Ascending aorta (tissue), 2 donors: ENCODE data around the gene CASS4. TPM values are rescaled to one million over a fixed set of nuclear protein-coding genes. Genes with fewer than 3 reads are reported as not detected.

ENCODE experiments used
- DNase-seq, 2 donors: peaks; one replicate each; pipeline ENCODE4 v3.0.0-alpha.2; 2019; ENCODE audit warnings: low spot score in 2 of 2
- H3K27ac ChIP-seq, 2 donors: fragments of 200-600 bp; sonication (generic); one replicate each; pipeline ENCODE4 v1.5.1; 2016 to 2017; ENCODE audit warnings: mild to moderate bottlenecking in 1 of 2
- H3K27me3 ChIP-seq: fragments of 200-600 bp; sonication (generic); one replicate; pipeline ENCODE4 v1.5.1; 2017
- H3K36me3 ChIP-seq, 2 donors: fragments of 200-600 bp; sonication (generic); one replicate each; pipeline ENCODE4 v1.5.1; 2016
- H3K4me1 ChIP-seq, 2 donors: fragments of 200-600 bp; sonication (generic); one replicate each; pipeline ENCODE4 v1.5.1; 2016 to 2017; ENCODE audit warnings: mild to moderate bottlenecking in 1 of 2
- H3K4me3 ChIP-seq, 2 donors: fragments of 200-600 bp; sonication (generic); one replicate each; pipeline ENCODE4 v1.5.1; 2016 to 2017; ENCODE audit warnings: mild to moderate bottlenecking in 1 of 2
- H3K9me3 ChIP-seq, 2 donors: fragments of 200-600 bp; sonication (generic); one replicate each; pipeline ENCODE4 v1.5.1; 2016
- CTCF ChIP-seq, 3 experiments: fragments of 200-600 bp in 2 of 3; fragments of 450-650 bp in 1 of 3; sonication (generic) in 2 of 3; IDR thresholded peaks; one replicate each; pipeline ENCODE4 v1.5.1; 2016 to 2019; ENCODE audit warnings: antibody characterized with exemption in 3 of 3, mild to moderate bottlenecking in 1 of 3, moderate library complexity in 1 of 3
- intact Hi-C: fragments of 100-400 bp; cut with DNase I; formaldehyde crosslinking; loops from one replicate; pipeline ENCODE4 v1.15.1; 2023
- total RNA-seq: library from RNA; depleted of rRNA; stranded (reverse); fragments of >200 nt; gene quantifications from one replicate; pipeline ENCODE4 v1.1.0, GENCODE V29; 2016

The CASS4 gene
- total RNA-seq, 1 donor from 2014 or later = 11.2 TPM

- H3K27ac ChIP-seq = no peak overlapping the region
- no peak for TF ChIP-seq CTCF (IDR thresholded peaks at IDR 0.05)
- no peaks in the 10 kb centered on the region for H3K9me3 ChIP-seq
- H3K36me3 ChIP-seq = no peaks in the 10 kb centered on the region
- no peaks in the 10 kb centered on the region for H3K27me3 ChIP-seq
- no peak overlapping the region for H3K4me3 ChIP-seq
- no peaks in the 10 kb centered on the region for H3K4me1 ChIP-seq
- no peak for DNase-seq
- intact Hi-C loops = no loop called here
These were observed 37.4 kb downstream of the CASS4 start for GRCh38 chr20:56449459-56449858.

- no peak for DNase-seq
- no peak overlapping the region for H3K27ac ChIP-seq
- H3K4me3 ChIP-seq = no peak overlapping the region
- H3K4me1 ChIP-seq = no peaks in the 10 kb centered on the region
- H3K27me3 ChIP-seq = no peaks in the 10 kb centered on the region
- H3K9me3 ChIP-seq = no peaks in the 10 kb centered on the region
- H3K36me3 ChIP-seq = no peaks in the 10 kb centered on the region
- TF ChIP-seq CTCF (IDR thresholded peaks at IDR 0.05) = no peak
- intact Hi-C loops = no loop called here
These were observed 39.2 kb downstream of the CASS4 start for GRCh38 chr20:56451056-56451765.

- no peak for DNase-seq
- no peaks in the 10 kb centered on the region for H3K9me3 ChIP-seq
- H3K4me3 ChIP-seq = no peak overlapping the region
- no peak overlapping the region for H3K27ac ChIP-seq
- no peak for TF ChIP-seq CTCF (IDR thresholded peaks at IDR 0.05)
- no peaks in the 10 kb centered on the region for H3K36me3 ChIP-seq
- intact Hi-C loops = no loop called here
- H3K27me3 ChIP-seq = no peaks in the 10 kb centered on the region
- no peaks in the 10 kb centered on the region for H3K4me1 ChIP-seq
These were observed 41.3 kb downstream of the CASS4 start for GRCh38 chr20:56453352-56453751.

- Histone ChIP-seq H3K9me3 (no peaks in the 10 kb centered on the region), H3K27me3 (no peaks in the 10 kb centered on the region), H3K27ac (no peak overlapping the region), H3K4me3 (no peak overlapping the region), H3K36me3 (no peaks in the 10 kb centered on the region), H3K4me1 (no peaks in the 10 kb centered on the region)
- TF ChIP-seq CTCF (IDR thresholded peaks at IDR 0.05) = no peak
- intact Hi-C loops = no loop called here
- no peak for DNase-seq
These were observed 42.7 kb downstream of the CASS4 start for GRCh38 chr20:56454754-56455153.

GRCh38 chr20:56458206-56458821 is 46.3 kb downstream of the CASS4 start:
- Histone ChIP-seq H3K36me3 (no peaks in the 10 kb centered on the region), H3K4me1 (no peaks in the 10 kb centered on the region), H3K4me3 (no peak overlapping the region), H3K27ac (no peak overlapping the region), H3K9me3 (no peaks in the 10 kb centered on the region), H3K27me3 (no peaks in the 10 kb centered on the region)
- intact Hi-C loops = no loop called here
- no peak for TF ChIP-seq CTCF (IDR thresholded peaks at IDR 0.05)
- no peak for DNase-seq
